Adrenal gland (tissue), 5 donors: ENCODE results near the gene DMWD.

Source experiments
- CTCF ChIP-seq, 6 experiments: fragments of 450-650 bp in 4 of 6; fragments of 200-600 bp in 2 of 6; sonication (generic) in 1 of 6; IDR thresholded peaks; 1 replicate in 5 of 6; 2 replicates in 1 of 6; pipeline versions ENCODE4 v1.5.1 to v1.8.0; 2016 to 2021; ENCODE audit warnings: antibody characterized with exemption in 6 of 6, mild to moderate bottlenecking in 2 of 6, moderate library complexity in 1 of 6
- POLR2A ChIP-seq, 2 donors: fragments of 450-650 bp; IDR thresholded peaks; one replicate each; pipeline ENCODE4 v1.6.1; 2017; ENCODE audit warnings: antibody characterized with exemption in 2 of 2, mild to moderate bottlenecking in 2 of 2, moderate library complexity in 1 of 2
- donor health status: DM: no; HTN: no; CAD: no.

GRCh38 chr19:45754323-45754722, 38.3 kb downstream of the DMWD start:
- no peak for TF ChIP-seq CTCF (IDR thresholded peaks at IDR 0.05)
- TF ChIP-seq POLR2A (IDR thresholded peaks at IDR 0.05), result no peak
